Activated T-helper 2 cell treated with anti-CD3 and anti-CD28 coated beads, Interferon-gamma antibody, Interleukin-2, Interleukin-4, amounts not matched to agents 10 μg/mL and 5 μg/mL and 100 μg/mL, durations not matched to agents 14 hours and 24 hours and 36 hours (primary cell): ENCODE measurements around the gene SH2D1B. TPM values are rescaled to one million over a fixed set of nuclear protein-coding genes. Genes with fewer than 3 reads are reported as not detected.
"Not testable (repeated sequence)": the region's sequence is repeated elsewhere in the genome, so short reads cannot be mapped to it uniquely, and the experiment has no call there.

Experiments used
- DNase-seq: peaks from one replicate; pipeline ENCODE4 v3.0.0; 2021; ENCODE audit warnings: low spot score
- H3K27ac Mint-ChIP-seq: one replicate; pipeline ENCODE4 v1.8.0; 2021; ENCODE audit warnings: mixed read lengths
- H3K27me3 Mint-ChIP-seq: one replicate; pipeline ENCODE4 v1.8.0; 2021; ENCODE audit warnings: low read depth, mixed read lengths
- H3K36me3 Mint-ChIP-seq: one replicate; pipeline ENCODE4 v1.8.0; 2021; ENCODE audit warnings: low read depth, mixed read lengths
- H3K4me1 Mint-ChIP-seq: one replicate; pipeline ENCODE4 v1.8.0; 2021; ENCODE audit warnings: low read depth, mixed read lengths
- H3K4me3 Mint-ChIP-seq: one replicate; pipeline ENCODE4 v1.8.0; 2021; ENCODE audit warnings: low read depth, mild to moderate bottlenecking, moderate library complexity, mixed read lengths
- H3K9me3 Mint-ChIP-seq: one replicate; pipeline ENCODE4 v1.8.0; 2021; ENCODE audit warnings: mixed read lengths
- intact Hi-C: fragments of 100-400 bp; cut with micrococcal nuclease; formaldehyde crosslinking; loops from one replicate; pipeline ENCODE4 v1.15.1; 2023
- total RNA-seq: library from RNA; stranded (reverse); gene quantifications from 2 replicates; pipeline ENCODE4 v1.2.3, GENCODE V29; 2022

SH2D1B gene
- 0.84 and 1.0 TPM in 2 replicates for total RNA-seq

- no peaks in the 10 kb centered on the region for H3K36me3 Mint-ChIP-seq
- no peak within 1 kb of the TSS for H3K4me3 Mint-ChIP-seq
- peaks cover 13% of the 10 kb centered on the region for H3K4me1 Mint-ChIP-seq
- DNase-seq = no peak
- H3K9me3 Mint-ChIP-seq = no peaks in the 10 kb centered on the region
- H3K27me3 Mint-ChIP-seq = no peaks in the 10 kb centered on the region
- intact Hi-C loops = no loop called here
- peak within 1 kb of the TSS; percentile 71 for H3K27ac Mint-ChIP-seq
Measured at GRCh38 chr1:162412002-162412401, at the start of gene SH2D1B. Gene SH2D1B (minus strand): TSS chr1:162412136. CDS start chr1:162412016, 120 bp downstream.

GRCh38 chr1:162458236-162458635, 46.3 kb upstream of the SH2D1B start:
- H3K4me1 Mint-ChIP-seq = no peaks in the 10 kb centered on the region
- H3K27me3 Mint-ChIP-seq = no peaks in the 10 kb centered on the region
- no peaks in the 10 kb centered on the region for H3K36me3 Mint-ChIP-seq
- H3K4me3 Mint-ChIP-seq = no peak overlapping the region
- intact Hi-C loops = no loop called here
- no peak overlapping the region for H3K27ac Mint-ChIP-seq
- H3K9me3 Mint-ChIP-seq = no peaks in the 10 kb centered on the region
- DNase-seq = no peak

- no peaks in the 10 kb centered on the region for H3K36me3 Mint-ChIP-seq
- H3K4me3 Mint-ChIP-seq = no peak overlapping the region
- intact Hi-C loops = no loop called here
- no peaks in the 10 kb centered on the region for H3K4me1 Mint-ChIP-seq
- DNase-seq = no peak
- H3K27ac Mint-ChIP-seq = no peak overlapping the region
- H3K27me3 Mint-ChIP-seq = no peaks in the 10 kb centered on the region
- H3K9me3 Mint-ChIP-seq = no peaks in the 10 kb centered on the region
Measured at GRCh38 chr1:162456323-162456722, 44.4 kb upstream of the SH2D1B start.

- DNase-seq, intact Hi-C loops, H3K9me3 Mint-ChIP-seq, H3K27ac Mint-ChIP-seq, H3K4me1 Mint-ChIP-seq, H3K36me3 Mint-ChIP-seq, H3K4me3 Mint-ChIP-seq, H3K27me3 Mint-ChIP-seq: not testable (repeated sequence)
Measured at GRCh38 chr1:162454361-162454760, 42.4 kb upstream of the SH2D1B start.

- no peaks in the 10 kb centered on the region for H3K9me3 Mint-ChIP-seq
- H3K27ac Mint-ChIP-seq = no peak overlapping the region
- H3K27me3 Mint-ChIP-seq = peaks cover 2% of the 10 kb centered on the region
- intact Hi-C loops = no loop called here
- peaks cover 11% of the 10 kb centered on the region for H3K4me1 Mint-ChIP-seq
- no peak overlapping the region for H3K4me3 Mint-ChIP-seq
- H3K36me3 Mint-ChIP-seq = no peaks in the 10 kb centered on the region
- DNase-seq = no peak
Measured at GRCh38 chr1:162446946-162447345, 35.0 kb upstream of the SH2D1B start.

- peaks cover 11% of the 10 kb centered on the region for H3K4me1 Mint-ChIP-seq
- intact Hi-C loops = no loop called here
- H3K27ac Mint-ChIP-seq = no peak overlapping the region
- H3K4me3 Mint-ChIP-seq = no peak overlapping the region
- DNase-seq = no peak
- H3K9me3 Mint-ChIP-seq = no peaks in the 10 kb centered on the region
- H3K27me3 Mint-ChIP-seq = peaks cover 12% of the 10 kb centered on the region
- no peaks in the 10 kb centered on the region for H3K36me3 Mint-ChIP-seq
Measured at GRCh38 chr1:162444903-162445302, 33.0 kb upstream of the SH2D1B start.

GRCh38 chr1:162432977-162433713, 21.2 kb upstream of the SH2D1B start:
- H3K27me3 Mint-ChIP-seq, H3K4me1 Mint-ChIP-seq, intact Hi-C loops, H3K9me3 Mint-ChIP-seq, H3K36me3 Mint-ChIP-seq, H3K27ac Mint-ChIP-seq, DNase-seq, H3K4me3 Mint-ChIP-seq: not testable (repeated sequence)

- H3K36me3 Mint-ChIP-seq = no peaks in the 10 kb centered on the region
- no peak overlapping the region for H3K4me3 Mint-ChIP-seq
- peaks cover 2% of the 10 kb centered on the region for H3K27me3 Mint-ChIP-seq
- no peaks in the 10 kb centered on the region for H3K4me1 Mint-ChIP-seq
- intact Hi-C loops = no loop called here
- no peaks in the 10 kb centered on the region for H3K9me3 Mint-ChIP-seq
- no peak for DNase-seq
- H3K27ac Mint-ChIP-seq = no peak overlapping the region
Measured at GRCh38 chr1:162430583-162430982, 18.6 kb upstream of the SH2D1B start.

GRCh38 chr1:162422662-162423375, 10.9 kb upstream of the SH2D1B start:
- DNase-seq = no peak
- intact Hi-C loops = no loop called here
- Mint-ChIP-seq H3K9me3 (no peaks in the 10 kb centered on the region), H3K36me3 (no peaks in the 10 kb centered on the region), H3K27ac (no peak overlapping the region), H3K4me3 (no peak overlapping the region), H3K4me1 (peaks cover 2% of the 10 kb centered on the region), H3K27me3 (peaks cover 6% of the 10 kb centered on the region)

- Mint-ChIP-seq H3K9me3 (no peaks in the 10 kb centered on the region), H3K36me3 (no peaks in the 10 kb centered on the region), H3K4me1 (peaks cover 2% of the 10 kb centered on the region), H3K27ac (no peak overlapping the region), H3K4me3 (no peak overlapping the region), H3K27me3 (peaks cover 6% of the 10 kb centered on the region)
- intact Hi-C loops = no loop called here
- no peak for DNase-seq
Measured at GRCh38 chr1:162421258-162422164, 9.6 kb upstream of the SH2D1B start.

- H3K27ac Mint-ChIP-seq = no peak overlapping the region
- H3K4me1 Mint-ChIP-seq = peaks cover 2% of the 10 kb centered on the region
- H3K9me3 Mint-ChIP-seq = no peaks in the 10 kb centered on the region
- DNase-seq = no peak
- intact Hi-C loops = no loop called here
- no peaks in the 10 kb centered on the region for H3K36me3 Mint-ChIP-seq
- H3K4me3 Mint-ChIP-seq = no peak overlapping the region
- H3K27me3 Mint-ChIP-seq = peaks cover 6% of the 10 kb centered on the region
Measured at GRCh38 chr1:162420120-162420519, 8.2 kb upstream of the SH2D1B start.

- H3K36me3 Mint-ChIP-seq, intact Hi-C loops, DNase-seq, H3K27me3 Mint-ChIP-seq, H3K4me1 Mint-ChIP-seq, H3K27ac Mint-ChIP-seq, H3K9me3 Mint-ChIP-seq, H3K4me3 Mint-ChIP-seq: not testable (repeated sequence)
Measured at GRCh38 chr1:162419450-162419931, 7.6 kb upstream of the SH2D1B start.
